ENCODE results near the gene SHC1. TPM values are rescaled to one million over a fixed set of nuclear protein-coding genes. Genes with fewer than 3 reads are reported as not detected.

Gene SHC1
- total RNA-seq, 1 experiment from 2014 or later, result 265 TPM

DNA sequence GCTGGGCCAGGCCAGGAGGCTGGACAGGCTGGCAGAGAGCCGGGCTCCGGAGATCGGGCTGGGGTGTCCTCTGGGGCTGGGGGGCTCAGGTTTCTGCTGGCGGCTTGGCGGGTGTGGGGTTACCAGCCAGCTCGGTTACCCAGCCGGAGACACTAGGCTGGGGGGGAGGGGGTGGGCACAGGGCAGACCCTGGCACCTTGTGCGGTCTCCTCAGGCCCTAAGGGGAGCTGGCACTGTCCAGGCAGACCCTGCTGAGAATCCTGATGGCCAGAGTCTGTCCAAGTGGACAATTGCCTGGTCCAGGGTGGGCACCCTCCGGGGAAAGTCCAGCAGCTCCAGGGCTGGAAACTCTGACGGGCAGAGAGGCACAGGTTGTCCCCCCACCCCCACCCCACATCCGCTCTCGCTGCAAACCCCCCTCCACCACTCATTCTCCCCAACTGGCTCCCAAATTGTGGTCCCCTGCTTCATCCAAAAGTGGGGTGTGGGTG, 38.7 kb upstream of the SHC1 start:
- in situ Hi-C loops (cut with HindIII; ENCODE audit: low sequenced_read_pairs), result no loop called here
- no peak for DNase-seq (ENCODE audit: low spot score)

DNA sequence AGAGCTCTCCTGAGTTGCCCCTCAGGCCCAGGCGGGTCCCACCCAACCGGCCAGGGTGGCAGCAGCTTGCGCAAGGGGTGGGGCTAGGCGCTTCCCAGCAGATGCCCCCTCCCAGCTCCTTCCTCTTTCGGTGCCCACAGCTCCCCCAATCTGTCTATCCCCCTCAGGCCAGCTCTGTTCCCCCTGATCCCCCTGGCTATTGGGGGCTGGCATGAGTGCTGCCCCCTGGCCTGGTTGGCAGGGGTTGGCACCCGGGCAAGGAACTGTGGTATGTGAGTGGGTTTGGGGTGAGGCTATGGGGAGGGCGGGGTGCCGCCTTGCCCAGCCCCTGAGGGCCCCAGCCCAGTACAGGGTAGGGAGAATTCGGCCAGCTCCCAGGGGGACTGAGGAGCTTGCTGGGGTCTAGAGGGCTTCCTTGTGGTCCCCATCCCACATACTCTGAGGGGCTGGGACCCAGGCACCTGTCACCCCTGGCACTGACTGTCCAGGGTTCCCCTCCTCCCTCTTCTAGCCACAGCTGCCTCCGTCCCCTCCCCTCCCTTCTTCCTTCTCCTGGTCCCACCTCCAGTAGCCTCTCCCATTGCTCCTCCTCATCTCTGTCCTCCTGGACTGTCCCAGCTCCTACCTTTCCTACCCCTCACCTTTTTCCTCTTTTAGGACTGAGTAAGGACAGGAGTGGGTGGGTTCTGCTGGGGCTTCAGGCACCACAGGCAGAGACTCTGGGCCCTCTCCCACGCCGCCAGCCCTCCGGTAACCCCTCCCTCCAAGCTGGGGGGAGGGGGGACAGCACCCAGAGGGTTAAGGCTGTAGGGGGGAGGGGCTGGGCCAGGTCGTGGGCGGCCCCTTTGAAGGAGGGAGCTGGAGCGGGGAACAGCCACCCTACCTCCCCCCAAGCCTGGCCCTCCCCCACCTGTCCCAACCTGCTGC, 37.7 kb upstream of the SHC1 start:
- no peak for DNase-seq (ENCODE audit: low spot score)
- in situ Hi-C loops (cut with HindIII; ENCODE audit: low sequenced_read_pairs), result no loop called here

DNA sequence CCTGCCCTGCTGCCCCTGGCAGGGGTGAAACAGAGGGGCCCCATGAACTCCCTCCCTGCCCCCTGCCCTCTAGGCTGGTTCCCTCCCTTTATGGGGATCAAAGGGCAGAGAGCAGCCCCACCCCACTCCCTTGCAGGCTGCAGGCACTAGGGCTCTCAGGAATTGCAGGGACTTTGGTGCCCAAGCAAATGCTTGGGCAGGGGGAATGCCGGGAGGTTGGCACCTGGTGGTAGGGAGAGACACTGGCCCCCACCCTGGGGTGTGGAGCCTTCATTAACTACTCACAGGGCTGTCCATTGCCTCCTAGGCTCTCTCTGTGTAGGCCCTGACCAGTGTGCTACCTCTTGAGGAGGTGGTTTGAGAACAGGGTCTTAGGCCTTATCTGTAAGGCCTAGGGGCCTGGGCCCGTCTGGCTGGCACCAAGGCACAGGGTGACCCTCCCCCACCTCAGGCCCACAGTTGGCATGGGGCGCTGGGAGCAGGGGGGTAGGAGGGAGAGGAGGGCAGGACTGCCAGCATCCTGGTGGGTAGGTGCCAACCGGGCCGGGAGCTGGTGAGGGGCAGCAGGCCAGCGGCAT, 36.8 kb upstream of the SHC1 start:
- in situ Hi-C loops (cut with HindIII; ENCODE audit: low sequenced_read_pairs), result no loop called here
- no peak for DNase-seq (ENCODE audit: low spot score)

DNA sequence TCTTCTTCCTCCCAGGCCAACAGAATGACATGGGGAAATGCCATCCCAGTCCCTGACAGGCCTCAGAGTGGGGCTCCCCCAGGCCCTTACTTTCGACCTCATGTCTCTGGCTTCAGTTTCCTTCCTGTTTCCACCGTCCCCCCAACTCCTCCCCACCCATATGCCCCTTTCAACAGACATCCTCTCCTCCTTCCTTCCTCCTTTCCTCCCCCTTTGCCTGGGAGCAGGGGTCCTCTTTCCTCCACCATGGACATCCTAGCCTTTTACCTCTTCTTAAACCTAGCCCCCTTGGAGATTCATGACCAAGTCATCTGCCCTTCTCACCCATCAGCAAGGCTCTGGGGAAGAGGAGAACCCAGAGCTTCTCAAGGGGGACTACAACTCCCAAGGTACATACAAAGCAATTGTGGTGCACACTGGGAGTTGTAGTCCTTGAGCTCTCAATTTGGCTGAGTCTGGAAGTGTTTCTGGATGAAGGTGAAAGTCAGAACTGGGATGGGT, 36.1 kb upstream of the SHC1 start:
- DNase-seq (ENCODE audit: low spot score), result peak; percentile 82
- in situ Hi-C loops (cut with HindIII; ENCODE audit: low sequenced_read_pairs), result no loop called here

DNA sequence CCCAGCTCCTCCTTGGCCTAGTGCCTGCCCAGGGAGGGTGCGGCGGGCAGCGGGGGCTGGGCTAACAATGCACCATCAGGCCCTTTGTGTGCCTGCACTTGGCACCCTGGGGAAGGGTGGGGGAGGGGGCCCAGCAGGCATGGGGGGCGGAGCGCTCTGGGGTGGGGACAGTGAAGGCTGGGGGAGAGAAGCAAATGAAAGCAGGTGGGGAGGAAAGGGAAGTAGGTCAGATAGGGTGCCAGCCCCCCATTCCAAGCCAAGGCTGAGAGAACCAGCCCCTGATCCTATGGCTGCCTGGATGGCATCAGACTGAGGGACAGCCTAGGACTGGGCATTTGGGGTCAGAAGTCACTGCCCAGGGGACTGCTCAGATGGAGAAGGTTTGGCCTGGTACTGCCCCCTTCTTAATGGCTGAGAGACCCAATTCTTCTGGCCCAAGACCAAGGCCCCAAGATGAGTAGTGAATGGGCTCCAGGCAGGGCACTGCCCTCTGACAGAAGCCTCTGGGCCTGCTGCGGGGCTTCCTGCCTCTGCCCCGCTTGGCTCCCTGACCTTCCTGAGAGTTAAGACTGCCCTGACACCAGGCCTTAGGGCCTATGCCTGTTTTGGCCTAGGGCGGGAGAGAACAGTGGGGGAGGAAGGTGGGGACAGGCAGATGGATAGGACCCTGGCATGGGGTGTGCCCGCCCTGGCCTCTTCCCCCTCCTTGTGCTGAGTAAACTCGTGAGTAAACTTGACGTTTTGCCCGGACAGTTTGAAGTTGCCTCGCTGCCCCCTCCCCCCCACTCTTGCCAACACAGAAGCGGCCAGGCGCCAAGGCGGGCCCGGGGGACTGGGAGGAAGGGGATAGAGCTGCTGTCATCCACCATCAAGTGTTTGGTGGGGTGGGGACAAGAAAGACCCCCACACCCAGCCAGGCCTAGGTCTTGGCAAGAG, 34.8 kb upstream of the SHC1 start:
- no peak for DNase-seq (ENCODE audit: low spot score)
- in situ Hi-C loops (cut with HindIII; ENCODE audit: low sequenced_read_pairs), result no loop called here

DNA sequence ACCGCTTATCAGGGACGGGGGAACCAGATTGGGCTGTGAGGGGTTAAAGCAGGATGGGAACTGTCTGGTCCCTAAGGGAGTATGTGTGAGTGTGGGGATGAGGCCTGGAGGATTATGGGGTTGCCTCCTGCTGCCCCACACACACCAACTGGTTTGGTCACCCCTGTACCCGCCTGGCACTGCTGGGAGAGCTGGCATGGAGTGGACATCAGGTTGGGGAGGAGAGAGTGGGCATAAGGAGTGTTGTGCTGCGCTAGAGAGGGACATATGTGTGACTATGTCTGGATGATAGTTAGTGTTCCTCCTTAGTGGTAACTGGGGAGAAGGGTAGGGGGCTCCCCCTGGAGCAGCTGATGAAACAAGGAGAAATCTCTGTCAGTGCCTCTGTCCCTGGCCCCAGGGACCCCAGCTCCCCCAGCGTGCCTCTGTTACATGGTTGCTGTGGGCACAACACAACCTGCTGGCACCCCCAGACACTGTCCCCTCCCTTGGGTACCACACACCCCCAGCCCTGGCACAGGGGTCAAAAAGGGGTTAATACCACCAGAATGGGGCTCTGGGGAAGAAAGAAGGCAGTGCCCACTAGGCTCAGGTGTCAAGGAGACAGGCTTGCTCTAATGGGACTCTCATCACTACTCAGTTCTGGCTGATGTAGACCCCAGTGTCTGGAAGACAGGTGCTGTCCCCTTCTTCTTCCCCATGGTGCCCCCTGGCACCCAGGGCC, 34.0 kb upstream of the SHC1 start:
- in situ Hi-C loops (cut with HindIII; ENCODE audit: low sequenced_read_pairs), result no loop called here
- DNase-seq (ENCODE audit: low spot score), result peak; percentile 53

DNA sequence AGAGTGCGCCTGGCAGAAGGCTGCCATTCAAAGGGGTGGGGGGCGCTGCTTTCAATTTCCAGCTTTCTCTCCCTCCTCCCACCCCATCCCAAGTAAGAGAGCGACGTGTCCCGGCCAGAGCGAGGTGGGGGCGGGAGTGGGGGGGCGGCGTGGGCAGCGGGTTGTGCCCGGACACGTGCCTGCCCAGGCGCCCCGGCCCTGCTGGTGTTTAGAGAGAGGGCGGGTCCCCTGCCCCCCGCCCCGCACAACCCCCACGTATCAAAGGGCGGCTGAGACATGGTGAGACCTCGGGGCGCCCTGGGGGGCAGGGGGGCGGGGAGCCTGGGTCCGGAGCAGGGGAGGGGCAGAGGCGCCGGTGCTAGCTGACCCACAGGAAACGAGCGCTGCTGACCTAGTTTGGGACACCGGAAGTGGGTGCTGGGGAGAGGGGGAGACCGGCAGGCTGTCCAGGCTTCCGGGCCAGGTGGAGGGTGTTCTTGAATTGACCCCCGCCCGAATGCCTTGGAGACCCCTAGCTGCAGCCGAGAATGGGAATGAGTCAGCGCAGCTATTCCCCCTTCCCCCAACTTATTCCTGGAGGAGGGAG, 33.3 kb upstream of the SHC1 start:
- peak; percentile 57 for DNase-seq (ENCODE audit: low spot score)
- in situ Hi-C loops (cut with HindIII; ENCODE audit: low sequenced_read_pairs), result no loop called here

DNA sequence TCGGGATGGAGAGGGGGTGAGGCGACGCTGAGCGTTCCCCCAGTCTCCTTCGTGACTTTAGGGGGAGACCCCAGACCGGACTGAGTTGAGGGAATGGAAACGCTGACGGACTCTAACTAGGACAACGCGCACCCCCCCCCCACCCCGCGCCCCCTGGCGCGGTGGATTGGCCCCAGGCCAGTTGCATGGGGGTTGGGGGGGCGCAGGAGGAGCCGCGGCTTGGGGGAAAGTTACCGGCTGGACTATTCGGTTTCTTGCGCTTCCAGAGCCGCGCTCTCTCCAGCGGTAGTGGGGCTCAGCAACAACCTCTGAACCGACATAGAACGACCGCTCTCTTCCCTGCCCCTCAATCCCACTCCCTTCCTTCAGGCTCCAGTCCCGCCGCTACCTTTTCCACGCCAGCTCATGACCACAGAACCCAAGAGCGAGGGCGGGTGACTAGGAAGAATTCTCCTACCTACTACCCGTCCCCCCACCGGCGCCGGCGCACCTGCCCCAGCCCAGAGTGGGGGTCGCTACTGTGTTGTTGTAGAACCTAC, 32.7 kb upstream of the SHC1 start:
- peak; percentile 56 for DNase-seq (ENCODE audit: low spot score)
- in situ Hi-C loops (cut with HindIII; ENCODE audit: low sequenced_read_pairs), result no loop called here

DNA sequence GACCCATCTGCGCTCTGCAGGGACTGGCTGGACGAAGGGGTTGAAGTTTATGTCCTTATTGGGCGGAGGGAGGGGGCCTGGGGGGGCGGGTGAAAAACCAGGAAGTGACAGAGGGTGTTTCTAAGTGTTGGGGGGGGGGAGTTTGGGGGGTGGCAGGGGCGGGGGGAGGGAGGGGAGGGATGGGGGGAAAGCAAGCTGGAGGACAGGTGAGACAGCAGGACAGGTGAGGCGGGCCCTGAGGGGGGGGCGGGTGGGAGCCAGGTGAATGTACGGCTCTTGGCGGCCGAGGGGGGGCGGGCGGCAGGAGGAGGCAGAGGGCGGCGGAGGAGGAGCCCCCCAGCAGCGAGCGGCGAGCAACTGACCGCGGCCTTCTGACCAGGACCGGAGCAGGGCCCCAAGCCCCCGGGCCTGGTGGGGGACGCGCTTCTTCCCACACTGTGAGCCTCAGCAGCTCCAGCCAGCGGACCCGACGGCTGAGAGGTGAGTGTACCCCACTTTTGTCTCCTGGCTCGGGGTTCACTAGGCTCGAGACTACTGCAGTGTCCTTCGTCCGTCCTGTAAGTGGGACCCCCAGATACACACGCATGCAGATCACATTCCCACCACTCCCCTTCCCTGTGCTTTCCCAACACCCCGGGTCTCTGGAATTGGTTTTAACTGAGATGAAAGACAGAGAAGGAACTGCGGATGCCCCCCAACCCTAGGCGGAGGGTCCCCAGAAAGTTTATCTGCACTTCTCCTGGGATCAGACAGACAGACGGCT, 32.1 kb upstream of the SHC1 start, which contains the start of gene ZBTB7B:
TSS of gene ZBTB7B (plus strand) at position 339 of the 763 bp plus-strand sequence. CDS start 11,859 bp downstream, outside the sequence.
- DNase-seq (ENCODE audit: low spot score), result no peak
- in situ Hi-C loops (cut with HindIII; ENCODE audit: low sequenced_read_pairs), result no loop called here

DNA sequence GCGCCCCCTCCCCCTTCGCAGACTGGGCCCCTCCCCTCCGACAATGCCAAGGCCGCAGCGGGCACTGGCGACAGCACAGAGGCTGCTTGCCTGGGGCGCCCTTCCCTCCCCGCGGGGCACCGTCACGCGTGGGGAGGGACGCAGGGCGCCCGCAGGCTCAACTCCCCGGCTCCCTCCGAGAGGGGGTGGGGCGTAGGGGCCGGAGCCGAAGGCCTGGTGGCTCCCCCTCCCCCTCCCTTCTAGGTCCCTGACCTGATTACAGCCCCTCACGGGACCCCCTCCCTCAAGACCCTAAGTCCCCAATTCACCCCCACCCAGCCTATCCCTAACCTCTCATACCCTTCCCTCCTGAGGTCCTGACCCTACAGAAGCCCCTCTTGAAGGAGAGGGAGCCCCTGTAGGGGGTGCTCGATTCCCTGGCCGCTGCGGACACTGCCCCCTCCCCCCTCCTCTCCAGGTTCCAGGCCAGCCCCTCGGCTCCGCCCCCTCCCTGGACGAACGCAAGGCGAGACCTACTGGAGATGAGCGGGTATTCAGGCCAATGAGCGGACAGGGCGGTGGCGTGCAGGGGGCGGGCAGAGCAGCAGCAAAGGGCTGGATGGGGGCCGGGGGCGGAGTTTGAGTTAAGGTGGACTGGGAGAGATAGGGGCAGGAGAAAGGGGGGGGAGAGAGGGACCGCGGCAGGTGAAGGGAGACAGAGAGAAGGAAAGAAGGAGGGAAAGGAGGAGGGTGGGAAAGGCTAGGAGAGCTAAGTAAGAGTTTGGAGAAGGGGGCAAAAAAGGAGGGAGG, 31.3 kb upstream of the SHC1 start:
- in situ Hi-C loops (cut with HindIII; ENCODE audit: low sequenced_read_pairs), result no loop called here
- DNase-seq (ENCODE audit: low spot score), result peak; percentile 100

DNA sequence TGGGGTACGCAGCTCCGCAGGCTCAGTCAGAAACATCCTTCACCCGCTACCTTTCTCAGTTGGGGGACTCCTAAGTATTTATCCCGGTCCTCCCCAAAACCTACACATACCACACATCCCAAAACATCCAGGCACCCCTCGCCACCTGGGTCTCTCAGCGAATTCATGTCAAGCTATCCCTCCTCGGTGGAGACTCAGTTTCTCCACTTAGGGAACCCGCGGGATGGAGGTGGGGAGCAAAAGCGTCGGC, 30.8 kb upstream of the SHC1 start:
- no peak for DNase-seq (ENCODE audit: low spot score)
- in situ Hi-C loops (cut with HindIII; ENCODE audit: low sequenced_read_pairs), result no loop called here

DNA sequence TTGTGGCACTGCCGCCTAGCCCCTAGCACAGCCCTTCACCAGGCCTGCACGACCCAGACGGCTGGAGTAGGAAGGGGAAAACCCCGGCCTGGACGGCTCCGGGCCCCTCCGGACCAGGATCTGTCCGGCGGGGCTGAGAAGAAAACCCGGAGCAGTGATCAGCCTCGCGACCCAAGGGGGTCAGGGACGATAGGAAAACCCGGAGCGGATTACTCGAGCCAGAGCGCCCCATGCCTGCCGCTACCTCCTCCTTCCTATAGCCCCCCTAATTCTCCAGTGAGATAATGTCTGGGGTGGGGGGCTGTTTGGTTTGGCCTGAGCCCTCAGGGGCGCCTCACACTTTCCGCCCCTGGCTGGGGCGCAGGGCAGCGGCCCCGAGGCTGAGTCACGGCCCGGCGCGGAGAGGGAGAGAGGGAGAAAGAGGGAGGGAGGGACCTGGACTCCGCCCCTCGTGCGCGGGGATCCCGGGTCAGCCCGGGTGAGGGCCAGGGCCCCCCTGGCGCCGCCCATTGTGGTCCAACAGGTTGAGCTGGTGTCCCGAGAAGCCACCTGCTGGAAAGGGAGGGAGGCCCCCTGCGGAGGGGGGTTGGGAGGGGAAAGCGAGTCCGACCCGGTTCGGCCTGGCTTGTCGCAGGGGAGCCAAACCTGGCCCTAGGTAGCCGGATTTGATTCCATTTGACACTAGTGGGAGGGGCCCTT, 30.3 kb upstream of the SHC1 start:
- peak; percentile 88 for DNase-seq (ENCODE audit: low spot score)
- in situ Hi-C loops (cut with HindIII; ENCODE audit: low sequenced_read_pairs), result no loop called here

DNA sequence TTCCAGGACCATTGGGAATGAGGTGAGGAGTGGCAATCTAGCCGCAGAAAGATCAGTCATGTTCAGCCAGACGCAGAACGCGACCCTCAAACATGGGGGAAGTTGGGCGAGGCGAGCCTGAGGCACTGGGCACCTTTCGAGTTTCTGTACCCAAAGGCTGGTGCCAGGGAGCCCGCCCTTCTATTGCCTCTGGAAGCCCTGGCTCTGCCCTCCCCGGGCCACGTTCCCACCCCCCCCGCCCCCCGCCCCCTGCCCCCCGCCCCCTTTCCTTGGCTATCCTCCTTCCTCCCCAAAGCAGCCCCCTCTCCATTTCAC, 29.8 kb upstream of the SHC1 start:
- peak; percentile 45 for DNase-seq (ENCODE audit: low spot score)
- in situ Hi-C loops (cut with HindIII; ENCODE audit: low sequenced_read_pairs), result no loop called here

DNA sequence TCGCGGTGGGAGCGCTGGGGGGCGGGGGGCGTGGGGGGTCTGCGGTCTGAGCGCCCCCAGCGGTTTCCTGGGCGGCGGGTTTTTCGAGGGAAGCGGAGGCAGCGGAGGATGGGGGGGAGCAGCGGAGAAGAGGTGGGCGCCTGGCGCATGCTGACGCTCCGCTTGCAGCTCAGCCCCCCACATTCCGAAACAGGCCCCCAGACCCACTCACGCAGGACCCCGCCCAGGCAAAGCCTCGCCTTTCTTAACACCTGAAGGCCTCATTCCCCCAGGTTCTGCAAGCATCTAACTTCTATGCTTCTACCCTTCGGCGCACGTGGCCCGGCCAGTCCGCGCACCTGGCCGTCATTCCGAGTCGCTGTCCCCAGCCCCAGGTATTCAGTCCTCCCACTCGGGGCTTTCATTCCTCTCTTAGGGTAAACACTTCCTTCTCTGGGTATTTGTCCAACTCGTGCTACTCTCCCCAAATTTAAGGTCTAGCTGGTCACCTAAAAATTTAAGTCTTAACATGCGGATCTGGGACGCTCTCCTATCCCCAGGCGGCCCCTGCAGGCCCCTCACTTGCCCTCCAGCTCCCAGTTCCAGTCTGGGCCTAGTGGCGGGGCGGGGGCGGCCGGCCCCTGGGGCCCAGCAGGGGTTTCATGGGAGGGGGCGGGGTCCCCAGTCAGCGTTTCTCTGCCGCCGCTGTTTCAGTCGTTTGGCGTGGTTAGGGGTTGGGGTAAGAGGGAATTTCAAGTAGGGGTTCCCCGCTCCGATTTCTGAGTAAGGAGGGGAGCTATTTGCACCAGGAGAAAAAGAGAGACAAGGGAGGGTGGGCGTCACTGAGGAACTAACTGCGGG, 29.2 kb upstream of the SHC1 start:
- in situ Hi-C loops (cut with HindIII; ENCODE audit: low sequenced_read_pairs), result no loop called here

DNA sequence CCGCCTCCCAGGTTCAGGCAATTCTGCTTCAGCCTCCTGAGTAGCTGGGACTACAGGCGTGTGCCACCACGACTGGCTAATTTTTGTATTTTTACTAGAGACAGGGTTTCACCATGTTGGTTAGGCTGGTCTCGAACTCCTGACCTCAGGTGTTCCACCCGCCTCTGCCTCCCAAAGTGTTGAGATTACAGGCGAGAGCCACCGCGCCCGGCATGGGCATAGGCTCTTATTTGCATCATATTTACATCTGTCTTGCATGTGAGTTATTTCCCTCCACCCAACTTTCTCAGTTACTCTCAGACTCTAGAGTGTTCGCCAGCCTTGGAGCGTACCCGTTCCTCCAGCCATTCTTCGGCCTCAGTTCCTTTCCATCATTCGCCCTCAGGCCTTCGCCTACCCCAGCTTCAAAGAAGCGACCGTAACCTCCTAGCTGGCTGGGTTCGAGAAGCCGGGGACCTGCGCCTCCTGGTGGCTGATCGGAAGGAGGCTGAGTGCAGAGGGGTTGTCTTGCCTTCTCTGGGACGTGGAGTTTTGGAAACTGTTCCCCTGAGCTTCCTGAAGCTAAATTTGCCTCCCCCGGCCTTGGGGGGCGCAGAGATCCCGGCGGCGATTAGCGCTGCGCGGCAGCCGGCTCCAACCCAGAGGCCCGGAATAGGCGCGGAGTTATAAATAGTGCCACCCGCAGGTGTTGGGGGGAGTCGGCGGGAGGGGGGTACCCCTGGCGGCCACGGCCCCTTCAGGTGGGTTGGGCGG, 28.4 kb upstream of the SHC1 start:
- peak; percentile 83 for DNase-seq (ENCODE audit: low spot score)
- in situ Hi-C loops (cut with HindIII; ENCODE audit: low sequenced_read_pairs), result no loop called here

More for the DNA sequence above, 29.2 kb upstream of the SHC1 start:
- peak; percentile 59 for DNase-seq (ENCODE audit: low spot score)
